Epithelial cell of esophagus (primary cell): Measurements from ENCODE around the gene STX1A.
A peak's percentile ranks its signal among the peaks of the same experiment; 100 is the strongest.

Experiments used
- DNase-seq: peaks from one replicate; pipeline ENCODE4 v3.0.0; 2010; ENCODE audit warnings: low read depth
- H3K4me3 ChIP-seq: 2 replicates; pipeline ENCODE4 v1.5.1; 2011; ENCODE audit warnings: mild to moderate bottlenecking, low read length, control low read depth
- CTCF ChIP-seq: IDR thresholded peaks from 2 replicates; pipeline ENCODE4 v1.5.1; 2011; ENCODE audit warnings: low read depth, mild to moderate bottlenecking, low read length, control low read depth, inconsistent platforms; ENCODE audit not compliant: insufficient read depth; ENCODE audit errors: missing control alignments

Gene STX1A

GRCh38 chr7:73706126-73707044 lies 13.1 kb downstream of the STX1A start:
- no peak overlapping the region for H3K4me3 ChIP-seq
- DNase-seq, result peak; percentile 84
- TF ChIP-seq CTCF, result peak; percentile 5

- no peak for TF ChIP-seq CTCF
- peak; percentile 30 for DNase-seq
- H3K4me3 ChIP-seq, result no peak overlapping the region
Measured at GRCh38 chr7:73705551-73705920, 13.9 kb downstream of the STX1A start.

- H3K4me3 ChIP-seq, result no peak overlapping the region
- DNase-seq, result peak; percentile 80
- no peak for TF ChIP-seq CTCF
Measured at GRCh38 chr7:73704640-73705550, 14.6 kb downstream of the STX1A start.

- DNase-seq, result peak; percentile 56
- no peak overlapping the region for H3K4me3 ChIP-seq
Measured at GRCh38 chr7:73703757-73704639, 15.5 kb downstream of the STX1A start.

GRCh38 chr7:73703225-73703624 lies 16.2 kb downstream of the STX1A start:
- TF ChIP-seq CTCF, result no peak
- DNase-seq, result no peak
- no peak overlapping the region for H3K4me3 ChIP-seq

More at GRCh38 chr7:73703757-73704639, 15.5 kb downstream of the STX1A start:
- no peak for TF ChIP-seq CTCF

- no peak for DNase-seq
- no peak for TF ChIP-seq CTCF
- no peak overlapping the region for H3K4me3 ChIP-seq
Measured at GRCh38 chr7:73702665-73703064, 16.8 kb downstream of the STX1A start.
